ENCODE measurements around the gene KDM6A.
"Not testable (repeated sequence)": the region's sequence is repeated elsewhere in the genome, so short reads cannot be mapped to it uniquely, and the experiment has no call there.

KDM6A gene

DNA sequence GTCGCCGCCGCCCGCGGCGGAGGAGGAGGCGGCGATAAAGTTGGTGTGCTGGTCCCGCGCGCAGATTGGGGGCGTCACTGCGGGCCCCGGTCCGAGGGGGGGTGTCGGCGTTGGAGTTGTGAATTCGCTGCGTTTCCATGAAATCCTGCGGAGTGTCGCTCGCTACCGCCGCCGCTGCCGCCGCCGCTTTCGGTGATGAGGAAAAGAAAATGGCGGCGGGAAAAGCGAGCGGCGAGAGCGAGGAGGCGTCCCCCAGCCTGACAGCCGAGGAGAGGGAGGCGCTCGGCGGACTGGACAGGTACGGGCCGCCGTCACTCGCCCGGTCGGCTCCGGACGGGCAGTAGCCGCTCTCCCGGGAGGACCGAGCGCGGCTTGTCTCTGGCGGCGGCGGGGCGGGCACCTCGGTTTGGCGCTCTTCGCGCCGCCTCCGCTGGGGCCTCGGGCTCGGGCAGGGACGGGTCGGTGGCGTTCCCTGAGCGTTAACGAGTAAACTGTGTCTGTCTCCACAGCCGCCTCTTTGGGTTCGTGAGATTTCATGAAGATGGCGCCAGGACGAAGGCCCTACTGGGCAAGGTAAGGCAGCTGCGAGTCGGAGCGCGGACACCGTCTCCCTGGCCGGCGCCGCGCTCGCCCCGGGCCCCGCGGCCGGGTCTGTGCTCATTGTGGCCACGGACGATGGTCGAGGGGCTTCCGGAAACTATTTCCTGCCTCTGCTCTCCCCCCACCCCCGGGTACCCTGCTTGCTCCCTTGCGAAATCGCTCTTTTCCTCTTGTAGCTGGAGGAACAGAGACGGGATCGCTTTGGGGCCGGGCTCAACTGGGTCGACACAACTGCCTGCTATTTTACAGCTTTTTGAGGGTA, 658 bp downstream of the KDM6A start:
- peak overlapping the region; percentile 86 for H3K9ac ChIP-seq (ENCODE audit: low read length)
- peaks cover 32% of the 10 kb centered on the region for H3K4me1 ChIP-seq (ENCODE audit: insufficient read depth, low read length)
- H3K27me3 ChIP-seq (ENCODE audit: control insufficient read depth in 1 of 2, insufficient read depth in 2 of 2, low read length in 2 of 2), result no peaks in the 10 kb centered on the region
- peak overlapping the region; percentile 90 to 98 for H3K4me3 ChIP-seq (ENCODE audit: low read depth in 1 of 2, low read length in 2 of 2)
- H3K27ac ChIP-seq (ENCODE audit: low read depth, low read length), result peak overlapping the region; percentile 98
- no peaks in the 10 kb centered on the region for H3K36me3 ChIP-seq (ENCODE audit: insufficient read depth, low read length)
- H3K9me3 ChIP-seq (ENCODE audit: low read length), result no peaks in the 10 kb centered on the region

DNA sequence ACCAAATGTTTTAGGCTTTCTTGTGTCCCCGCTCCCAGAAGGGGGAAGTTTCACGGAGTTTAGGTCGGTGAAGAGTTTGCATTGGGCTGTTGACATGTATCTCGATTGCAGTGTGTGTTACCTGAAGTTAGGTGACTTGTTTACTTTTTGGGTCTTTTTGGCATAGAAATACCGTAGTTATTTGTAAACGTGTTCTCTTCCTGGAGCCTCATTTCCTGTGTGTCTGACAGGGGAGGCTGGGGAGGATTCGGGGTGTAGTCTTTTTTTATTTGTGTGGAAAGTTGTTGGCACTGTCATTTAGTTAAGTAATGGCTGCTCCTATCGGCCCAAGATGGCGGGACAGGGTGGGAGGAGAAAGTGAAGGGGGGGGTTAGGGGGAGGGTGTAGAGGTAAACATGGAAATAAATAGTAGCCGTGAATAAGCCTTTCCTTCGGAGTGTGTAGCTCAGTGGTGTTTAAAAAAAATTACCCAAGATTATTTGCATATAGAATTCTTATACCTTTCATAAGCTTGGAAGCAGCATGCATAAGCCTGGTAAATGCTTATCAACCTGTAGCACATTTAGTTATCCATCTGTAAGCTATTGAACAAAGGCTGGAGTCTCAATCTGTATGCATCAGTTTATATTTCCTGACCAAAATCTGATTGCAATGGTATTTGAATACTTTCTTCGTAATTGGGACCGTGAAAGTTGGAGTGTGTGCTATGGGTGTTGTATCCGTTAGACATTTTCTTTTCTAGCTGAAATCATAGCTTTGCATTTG, 1.6 kb downstream of the KDM6A start:
- Histone ChIP-seq H3K27ac (ENCODE audit: low read depth, low read length) (peak overlapping the region; percentile 98), H3K4me3 (ENCODE audit: low read depth in 1 of 2, low read length in 2 of 2) (peak overlapping the region; percentile 90 to 98), H3K9me3 (ENCODE audit: low read length) (no peaks in the 10 kb centered on the region), H3K9ac (ENCODE audit: low read length) (peak overlapping the region; percentile 86), H3K36me3 (ENCODE audit: insufficient read depth, low read length) (no peaks in the 10 kb centered on the region), H3K27me3 (ENCODE audit: control insufficient read depth in 1 of 2, insufficient read depth in 2 of 2, low read length in 2 of 2) (no peaks in the 10 kb centered on the region), H3K4me1 (ENCODE audit: insufficient read depth, low read length) (peaks cover 32% of the 10 kb centered on the region)

DNA sequence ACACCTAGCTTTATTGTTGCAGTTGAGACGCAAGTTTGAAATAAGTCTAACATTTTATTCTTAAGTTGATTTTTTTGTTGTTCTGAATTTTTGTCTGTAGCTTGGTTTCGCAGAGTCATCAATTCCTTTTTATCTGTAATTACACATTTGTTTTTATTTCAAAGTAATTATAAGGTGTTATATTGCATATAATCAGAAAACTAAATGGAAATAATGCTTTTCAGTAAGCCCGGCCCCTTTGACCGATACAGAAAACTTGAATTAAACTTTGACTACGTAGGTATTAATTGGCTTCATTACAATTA, 2.1 kb downstream of the KDM6A start:
- Histone ChIP-seq H3K36me3 (ENCODE audit: insufficient read depth, low read length) (no peaks in the 10 kb centered on the region), H3K9ac (ENCODE audit: low read length) (peak overlapping the region; percentile 86), H3K9me3 (ENCODE audit: low read length) (no peaks in the 10 kb centered on the region), H3K27me3 (ENCODE audit: control insufficient read depth in 1 of 2, insufficient read depth in 2 of 2, low read length in 2 of 2) (no peaks in the 10 kb centered on the region), H3K27ac (ENCODE audit: low read depth, low read length) (no peak overlapping the region), H3K4me3 (ENCODE audit: low read depth in 1 of 2, low read length in 2 of 2) (peak overlapping the region; percentile 23 to 90), H3K4me1 (ENCODE audit: insufficient read depth, low read length) (peaks cover 32% of the 10 kb centered on the region)

DNA sequence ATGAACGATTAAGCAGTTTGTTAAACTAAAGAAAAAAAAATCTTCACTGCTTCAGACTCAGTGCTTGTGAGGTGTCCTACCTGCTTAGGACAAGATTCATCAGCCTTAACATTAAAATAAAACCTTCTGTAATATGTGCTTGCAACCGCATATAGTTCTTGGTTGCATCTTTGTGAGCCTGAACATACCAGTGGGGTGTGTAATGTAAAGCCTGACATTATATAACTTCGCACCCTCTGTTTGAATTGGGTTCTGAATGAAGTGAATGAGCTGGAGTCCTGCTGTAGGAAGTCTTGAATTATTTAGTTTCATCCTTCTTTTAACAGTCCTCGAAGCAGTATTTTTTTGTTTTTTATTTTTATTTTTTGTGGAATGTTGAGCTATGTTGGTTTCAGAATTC, 3.1 kb downstream of the KDM6A start:
- peak overlapping the region; percentile 9 for H3K27ac ChIP-seq (ENCODE audit: low read depth, low read length)
- no peaks in the 10 kb centered on the region for H3K9me3 ChIP-seq (ENCODE audit: low read length)
- no peaks in the 10 kb centered on the region for H3K36me3 ChIP-seq (ENCODE audit: insufficient read depth, low read length)
- peak overlapping the region in 1 of 2 donors; percentile 22 for H3K4me3 ChIP-seq (ENCODE audit: low read depth in 1 of 2, low read length in 2 of 2)
- no peak overlapping the region for H3K9ac ChIP-seq (ENCODE audit: low read length)
- peaks cover 32% of the 10 kb centered on the region for H3K4me1 ChIP-seq (ENCODE audit: insufficient read depth, low read length)
- H3K27me3 ChIP-seq (ENCODE audit: control insufficient read depth in 1 of 2, insufficient read depth in 2 of 2, low read length in 2 of 2), result no peaks in the 10 kb centered on the region

DNA sequence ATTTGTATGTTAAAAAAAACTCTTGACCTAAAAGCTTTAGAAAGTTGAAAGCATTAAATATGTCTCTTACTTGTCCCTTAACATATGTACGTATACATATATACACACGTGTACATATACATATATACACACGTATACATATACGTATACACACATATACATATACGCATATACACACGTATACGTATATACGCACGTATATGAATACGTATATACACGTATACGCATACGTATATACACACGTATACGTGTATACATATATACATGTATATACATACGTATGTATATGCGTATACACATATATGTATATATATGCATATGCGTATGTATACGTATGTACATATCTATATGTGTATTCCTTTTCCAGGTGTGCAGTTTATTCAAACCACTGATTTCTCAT, 3.8 kb downstream of the KDM6A start:
- Histone ChIP-seq H3K27ac (ENCODE audit: low read depth, low read length) (no peak overlapping the region), H3K27me3 (ENCODE audit: control insufficient read depth in 1 of 2, insufficient read depth in 2 of 2, low read length in 2 of 2) (no peaks in the 10 kb centered on the region), H3K36me3 (ENCODE audit: insufficient read depth, low read length) (no peaks in the 10 kb centered on the region), H3K4me1 (ENCODE audit: insufficient read depth, low read length) (peaks cover 25% of the 10 kb centered on the region), H3K9me3 (ENCODE audit: low read length) (no peaks in the 10 kb centered on the region), H3K9ac (ENCODE audit: low read length) (no peak overlapping the region), H3K4me3 (ENCODE audit: low read depth in 1 of 2, low read length in 2 of 2) (no peak overlapping the region)

DNA sequence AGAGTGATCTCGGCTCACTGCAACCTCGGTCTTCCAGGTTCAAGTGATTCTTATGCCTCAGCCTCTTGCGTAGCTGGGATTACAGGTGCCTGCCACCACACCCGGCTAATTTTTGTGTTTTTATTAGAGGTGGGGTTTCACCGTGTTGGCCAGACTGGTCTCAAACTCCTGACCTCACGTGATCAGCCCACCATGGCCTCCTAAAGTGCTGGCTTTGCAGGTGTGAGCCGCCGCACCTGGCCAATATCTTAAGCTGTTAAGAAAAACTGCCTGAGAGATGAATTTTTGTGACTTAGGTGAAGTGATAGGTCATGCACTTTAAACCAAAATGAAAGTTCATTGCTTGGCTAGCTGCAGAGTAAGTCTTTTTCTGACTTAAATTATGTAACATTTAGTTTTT, 5.8 kb downstream of the KDM6A start:
- Histone ChIP-seq H3K9ac (ENCODE audit: low read length) (no peak overlapping the region), H3K4me3 (ENCODE audit: low read depth in 1 of 2, low read length in 2 of 2) (no peak overlapping the region), H3K9me3 (ENCODE audit: low read length) (no peaks in the 10 kb centered on the region), H3K27me3 (ENCODE audit: control insufficient read depth in 1 of 2, insufficient read depth in 2 of 2, low read length in 2 of 2) (no peaks in the 10 kb centered on the region), H3K4me1 (ENCODE audit: insufficient read depth, low read length) (peaks cover 28% of the 10 kb centered on the region), H3K36me3 (ENCODE audit: insufficient read depth, low read length) (no peaks in the 10 kb centered on the region), H3K27ac (ENCODE audit: low read depth, low read length) (no peak overlapping the region)

DNA sequence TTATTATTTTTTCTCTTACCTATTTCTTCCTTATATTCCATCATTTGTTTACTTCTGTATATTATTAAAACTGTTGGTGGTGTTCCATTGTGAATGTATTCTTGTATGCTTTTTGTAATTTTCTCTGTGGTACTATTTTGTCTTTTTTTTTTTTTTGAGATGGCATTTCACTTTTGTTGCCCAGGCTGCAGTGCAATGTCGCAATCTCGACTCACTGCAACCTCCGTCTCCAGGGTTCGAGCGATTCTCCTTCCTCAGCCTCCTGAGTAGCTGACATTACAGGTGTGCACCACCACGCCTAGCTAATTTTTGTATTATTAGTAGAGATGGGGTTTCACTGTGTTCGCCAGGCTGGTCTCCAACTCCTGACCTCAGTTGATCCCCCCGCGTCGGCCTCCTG, 8.6 kb downstream of the KDM6A start:
- H3K27ac ChIP-seq (ENCODE audit: low read depth, low read length), result no peak overlapping the region
- peaks cover 13% of the 10 kb centered on the region for H3K4me1 ChIP-seq (ENCODE audit: insufficient read depth, low read length)
- H3K27me3 ChIP-seq (ENCODE audit: control insufficient read depth in 1 of 2, insufficient read depth in 2 of 2, low read length in 2 of 2), result no peaks in the 10 kb centered on the region
- no peaks in the 10 kb centered on the region for H3K36me3 ChIP-seq (ENCODE audit: insufficient read depth, low read length)
- no peak overlapping the region for H3K9ac ChIP-seq (ENCODE audit: low read length)
- H3K4me3 ChIP-seq (ENCODE audit: low read depth in 1 of 2, low read length in 2 of 2), result no peak overlapping the region
- no peaks in the 10 kb centered on the region for H3K9me3 ChIP-seq (ENCODE audit: low read length)

DNA sequence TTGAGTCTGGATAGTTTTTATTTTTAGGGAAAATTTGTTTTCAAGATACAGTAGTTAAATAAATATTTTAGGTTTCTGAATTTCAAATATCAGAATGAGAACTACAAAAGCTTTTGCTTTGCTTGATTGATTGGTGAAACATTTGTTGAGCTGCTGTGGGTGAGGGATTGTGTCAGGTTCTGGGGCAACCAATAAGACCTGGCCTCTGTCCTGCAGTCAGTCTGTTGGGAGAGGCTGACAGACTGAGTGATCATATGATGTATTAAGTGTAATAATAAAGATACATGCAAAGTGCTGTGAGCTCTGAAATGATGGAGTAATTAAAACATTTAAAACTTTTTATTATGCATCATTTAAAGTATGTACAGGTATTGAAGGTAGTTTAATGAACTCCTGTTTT, 9.6 kb downstream of the KDM6A start:
- no peaks in the 10 kb centered on the region for H3K36me3 ChIP-seq (ENCODE audit: insufficient read depth, low read length)
- H3K9me3 ChIP-seq (ENCODE audit: low read length), result no peaks in the 10 kb centered on the region
- no peaks in the 10 kb centered on the region for H3K27me3 ChIP-seq (ENCODE audit: control insufficient read depth in 1 of 2, insufficient read depth in 2 of 2, low read length in 2 of 2)
- H3K4me1 ChIP-seq (ENCODE audit: insufficient read depth, low read length), result peaks cover 13% of the 10 kb centered on the region
- H3K9ac ChIP-seq (ENCODE audit: low read length), result no peak overlapping the region
- H3K4me3 ChIP-seq (ENCODE audit: low read depth in 1 of 2, low read length in 2 of 2), result no peak overlapping the region
- H3K27ac ChIP-seq (ENCODE audit: low read depth, low read length), result no peak overlapping the region

DNA sequence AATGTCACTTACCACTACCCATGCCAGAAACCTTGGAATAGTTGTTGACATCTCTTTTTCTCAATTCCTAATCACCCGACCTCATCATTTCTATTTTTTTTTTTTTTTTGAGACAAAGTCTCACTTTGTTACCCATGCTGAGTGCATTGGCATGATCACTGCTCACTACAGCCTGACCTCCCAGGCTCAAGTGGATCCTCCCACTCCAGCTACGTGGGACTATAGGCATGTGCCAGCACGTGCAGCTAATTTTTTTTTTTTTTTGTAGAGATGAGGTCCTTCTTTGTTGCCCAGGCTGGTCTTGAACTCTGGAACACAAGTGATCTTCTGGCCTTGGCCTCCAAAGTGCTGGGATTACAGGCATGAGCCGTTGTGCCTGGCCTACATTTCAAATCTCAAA, 12.0 kb downstream of the KDM6A start:
- H3K4me3 ChIP-seq (ENCODE audit: low read depth in 1 of 2, low read length in 2 of 2), result no peak overlapping the region
- no peak overlapping the region for H3K27ac ChIP-seq (ENCODE audit: low read depth, low read length)
- no peaks in the 10 kb centered on the region for H3K9me3 ChIP-seq (ENCODE audit: low read length)
- no peak overlapping the region for H3K9ac ChIP-seq (ENCODE audit: low read length)
- H3K36me3 ChIP-seq (ENCODE audit: insufficient read depth, low read length), result no peaks in the 10 kb centered on the region
- no peaks in the 10 kb centered on the region for H3K27me3 ChIP-seq (ENCODE audit: control insufficient read depth in 1 of 2, insufficient read depth in 2 of 2, low read length in 2 of 2)
- peaks cover 6% of the 10 kb centered on the region for H3K4me1 ChIP-seq (ENCODE audit: insufficient read depth, low read length)

DNA sequence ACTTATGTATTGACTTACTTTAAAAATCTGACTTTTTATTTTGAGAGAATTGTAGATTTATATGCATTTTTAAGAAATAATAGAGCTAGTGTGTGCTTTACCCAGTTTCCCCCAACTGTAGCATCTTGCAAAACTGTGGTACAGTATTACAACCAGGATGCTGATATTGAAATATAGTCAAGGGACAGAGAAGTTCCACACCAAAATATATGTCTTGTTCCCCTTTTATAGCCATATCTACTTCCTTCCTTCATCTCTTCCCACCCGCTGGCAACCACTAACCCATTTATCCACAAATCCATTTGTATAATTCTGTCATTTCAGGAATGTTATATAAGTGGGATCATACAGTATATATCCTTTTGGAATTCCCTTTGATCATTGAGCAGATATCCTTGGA, 16.8 kb downstream of the KDM6A start:
- Histone ChIP-seq H3K27ac (ENCODE audit: low read depth, low read length) (no peak overlapping the region), H3K4me1 (ENCODE audit: insufficient read depth, low read length) (no peaks in the 10 kb centered on the region), H3K36me3 (ENCODE audit: insufficient read depth, low read length) (no peaks in the 10 kb centered on the region), H3K9ac (ENCODE audit: low read length) (no peak overlapping the region), H3K9me3 (ENCODE audit: low read length) (no peaks in the 10 kb centered on the region), H3K4me3 (ENCODE audit: low read depth in 1 of 2, low read length in 2 of 2) (no peak overlapping the region), H3K27me3 (ENCODE audit: control insufficient read depth in 1 of 2, insufficient read depth in 2 of 2, low read length in 2 of 2) (no peaks in the 10 kb centered on the region)

DNA sequence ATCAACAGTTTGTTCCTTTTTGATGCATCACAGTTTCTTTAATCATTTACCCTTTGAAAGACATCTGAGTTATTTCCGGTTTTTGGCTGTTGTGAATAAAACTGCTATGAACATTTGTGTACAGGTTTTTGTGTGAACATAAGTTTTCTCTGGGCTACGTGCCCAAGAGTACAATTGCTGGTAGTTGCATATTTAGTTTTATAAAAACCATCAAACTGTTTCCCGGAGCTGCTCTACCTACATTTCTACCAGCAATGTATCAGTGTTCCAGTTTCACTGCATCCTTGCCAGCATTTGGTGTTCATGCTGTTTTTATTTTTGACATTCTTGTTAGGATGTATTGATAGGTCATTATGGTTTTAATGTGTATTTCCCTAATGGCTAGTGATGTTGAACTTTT, 17.3 kb downstream of the KDM6A start:
- Histone ChIP-seq H3K27me3 (ENCODE audit: control insufficient read depth in 1 of 2, insufficient read depth in 2 of 2, low read length in 2 of 2) (no peaks in the 10 kb centered on the region), H3K9ac (ENCODE audit: low read length) (no peak overlapping the region), H3K4me3 (ENCODE audit: low read depth in 1 of 2, low read length in 2 of 2) (no peak overlapping the region), H3K27ac (ENCODE audit: low read depth, low read length) (no peak overlapping the region), H3K4me1 (ENCODE audit: insufficient read depth, low read length) (no peaks in the 10 kb centered on the region), H3K36me3 (ENCODE audit: insufficient read depth, low read length) (no peaks in the 10 kb centered on the region), H3K9me3 (ENCODE audit: low read length) (no peaks in the 10 kb centered on the region)

DNA sequence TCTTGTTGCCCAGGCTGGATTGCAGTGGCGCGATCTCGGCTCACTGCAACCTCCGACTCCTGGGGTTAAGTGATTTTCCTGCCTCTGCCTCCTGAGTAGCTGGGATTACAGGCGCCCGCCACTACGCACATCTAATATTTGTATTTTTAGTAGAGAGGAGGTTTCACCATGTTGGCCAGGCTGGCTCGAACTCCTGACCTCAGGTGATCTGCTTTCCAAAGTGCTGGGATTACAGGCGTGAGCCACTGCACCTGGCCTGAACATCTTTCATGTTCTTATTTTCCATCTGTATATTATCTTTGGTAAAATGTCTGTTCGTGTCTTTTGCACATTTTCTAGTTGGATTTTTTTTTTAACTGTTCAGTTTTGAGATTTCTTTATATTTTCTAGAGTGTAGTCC, 17.7 kb downstream of the KDM6A start:
- H3K9me3 ChIP-seq (ENCODE audit: low read length); H3K9ac ChIP-seq (ENCODE audit: low read length); H3K4me1 ChIP-seq (ENCODE audit: insufficient read depth, low read length); H3K27ac ChIP-seq (ENCODE audit: low read depth, low read length); H3K36me3 ChIP-seq (ENCODE audit: insufficient read depth, low read length); H3K4me3 ChIP-seq (ENCODE audit: low read depth in 1 of 2, low read length in 2 of 2); H3K27me3 ChIP-seq (ENCODE audit: control insufficient read depth in 1 of 2, insufficient read depth in 2 of 2, low read length in 2 of 2): not testable (repeated sequence)
